GM23338 (cell line): ENCODE results near the gene TLX3. TPM values are rescaled to one million over a fixed set of nuclear protein-coding genes. Genes with fewer than 3 reads are reported as not detected.

Experiments
- ATAC-seq: fragments of 200-7000 bp; cut with Tn5 transposase; 3 replicates; pipeline ENCODE4 v1.9.1; 2020
- DNase-seq: peaks from one replicate; pipeline ENCODE4 v3.0.0-alpha.2; 2015; ENCODE audit warnings: low spot score
- H2AFZ ChIP-seq: fragments of 200-600 bp; sonication (generic); 2 replicates; pipeline ENCODE4 v1.8.0; 2016; ENCODE audit warnings: antibody characterized with exemption, mild to moderate bottlenecking, moderate library complexity
- H3F3A ChIP-seq: fragments of 200-600 bp; sonication (generic); replicated peaks from 2 replicates; pipeline ENCODE4 v1.8.0; 2017; ENCODE audit warnings: antibody characterized with exemption, mixed run types, low read depth
- H3K27ac ChIP-seq: fragments of 200-600 bp; sonication (generic); 2 replicates; pipeline ENCODE4 v1.6.1; 2016; ENCODE audit warnings: low read depth
- H3K27me3 ChIP-seq: fragments of 200-600 bp; sonication (generic); 2 replicates; pipeline ENCODE4 v1.8.0; 2016; ENCODE audit warnings: mild to moderate bottlenecking, mixed run types, moderate library complexity; ENCODE audit not compliant: insufficient read depth
- H3K36me3 ChIP-seq: fragments of 200-600 bp; sonication (generic); 2 replicates; pipeline ENCODE4 v1.8.0; 2016; ENCODE audit warnings: mild to moderate bottlenecking; ENCODE audit not compliant: insufficient read depth
- H3K4me1 ChIP-seq: fragments of 200-600 bp; sonication (generic); 2 replicates; pipeline ENCODE4 v1.8.0; 2016; ENCODE audit warnings: mild to moderate bottlenecking, moderate library complexity; ENCODE audit not compliant: insufficient read depth
- H3K4me2 ChIP-seq: fragments of 200-600 bp; sonication (generic); 2 replicates; pipeline ENCODE4 v1.7.1; 2017; ENCODE audit warnings: mixed run types
- H3K4me3 ChIP-seq: fragments of 200-600 bp; sonication (generic); 2 replicates; pipeline ENCODE4 v1.6.1; 2016; ENCODE audit warnings: mixed run types
- H3K79me2 ChIP-seq: fragments of 200-600 bp; sonication (generic); replicated peaks from 2 replicates; pipeline ENCODE4 v1.8.0; 2017; ENCODE audit warnings: mild to moderate bottlenecking; ENCODE audit not compliant: insufficient read depth
- H3K9me2 ChIP-seq: fragments of 200-600 bp; sonication (generic); 2 replicates; pipeline ENCODE4 v1.8.0; 2017; ENCODE audit not compliant: insufficient read depth
- H4K20me1 ChIP-seq: fragments of 200-600 bp; sonication (generic); replicated peaks from 2 replicates; pipeline ENCODE4 v1.8.0; 2017; ENCODE audit warnings: mild to moderate bottlenecking; ENCODE audit not compliant: insufficient read depth
- H3K27ac Mint-ChIP-seq: 2 replicates; pipeline ENCODE4 v1.8.0; 2020; ENCODE audit warnings: inconsistent platforms, mild to moderate bottlenecking, moderate library complexity, mixed read lengths
- H3K27me3 Mint-ChIP-seq: 3 replicates; pipeline ENCODE4 v1.8.0; 2022; ENCODE audit warnings: low read depth, mild to moderate bottlenecking, moderate library complexity, mixed read lengths, inconsistent platforms; ENCODE audit not compliant: insufficient read depth, poor library complexity
- H3K36me3 Mint-ChIP-seq: 3 replicates; pipeline ENCODE4 v1.8.0; 2021; ENCODE audit warnings: low read depth, mild to moderate bottlenecking, inconsistent platforms, moderate library complexity, mixed read lengths
- H3K4me1 Mint-ChIP-seq: 3 replicates; pipeline ENCODE4 v1.8.0; 2020; ENCODE audit warnings: mild to moderate bottlenecking, inconsistent platforms, mixed read lengths
- H3K4me3 Mint-ChIP-seq: 3 replicates; pipeline ENCODE4 v1.8.0; 2021; ENCODE audit warnings: moderate library complexity, mild to moderate bottlenecking, inconsistent platforms, mixed read lengths
- H3K9me3 Mint-ChIP-seq: 3 replicates; pipeline ENCODE4 v1.8.0; 2020; ENCODE audit warnings: moderate library complexity, mild to moderate bottlenecking, inconsistent platforms, mixed read lengths
- CREB1 ChIP-seq: fragments of 250-450 bp; sonication (Bioruptor Pico); IDR thresholded peaks from 2 replicates; pipeline ENCODE4 v1.5.0; 2020; ENCODE audit warnings: low read depth, mild to moderate bottlenecking, moderate library complexity
- EZH2 ChIP-seq: fragments of 200-600 bp; sonication (generic); IDR thresholded peaks from one replicate; pipeline ENCODE4 v1.8.0; 2017; ENCODE audit warnings: antibody characterized with exemption, mild to moderate bottlenecking, low read depth; ENCODE audit not compliant: unreplicated experiment
- EZH2phosphoT487 ChIP-seq: fragments of 200-600 bp; sonication (generic); IDR thresholded peaks from one replicate; pipeline ENCODE4 v1.8.1; 2018; ENCODE audit warnings: antibody characterized with exemption; ENCODE audit not compliant: unreplicated experiment
- JUNB ChIP-seq: IDR thresholded peaks from one replicate; pipeline ENCODE4 v1.6.1; 2016; ENCODE audit warnings: antibody characterized with exemption; ENCODE audit not compliant: unreplicated experiment
- NANOG ChIP-seq: IDR thresholded peaks from 2 replicates; pipeline ENCODE4 v1.6.1; 2016; ENCODE audit warnings: antibody characterized with exemption, borderline replicate concordance
- POLR2AphosphoS5 ChIP-seq: IDR thresholded peaks from 2 replicates; pipeline ENCODE4 v1.6.1; 2016; ENCODE audit warnings: antibody characterized with exemption, low read depth
- STAT1 ChIP-seq: IDR thresholded peaks from one replicate; pipeline ENCODE4 v1.6.1; 2016; ENCODE audit warnings: antibody characterized with exemption; ENCODE audit not compliant: unreplicated experiment
- ZNF114 ChIP-seq: fragments of 250-450 bp; sonication (Bioruptor Pico); IDR thresholded peaks from 2 replicates; pipeline ENCODE4 v1.5.0; 2020; ENCODE audit warnings: mild to moderate bottlenecking, moderate library complexity
- ZNF331 ChIP-seq: fragments of 250-450 bp; sonication (Bioruptor Pico); IDR thresholded peaks from 2 replicates; pipeline ENCODE4 v1.5.0; 2020; ENCODE audit warnings: low read depth, mild to moderate bottlenecking, moderate library complexity
- polyA plus RNA-seq: library from polyadenylated mRNA; unstranded; fragments of >200 nt; fragmentation: Nextera tagmentation; extraction: Ambion mirVana; gene quantifications from 2 replicates; pipeline ENCODE4 v1.2.1, GENCODE V29; 2016
- total RNA-seq: library from RNA; depleted of rRNA; stranded (reverse); fragments of >200 nt; shearing (Covaris generic); gene quantifications from 2 replicates; pipeline ENCODE4 v1.2.3, GENCODE V29; 2014
- TF ChIP-seq, protein P1 (sequence below): IDR thresholded peaks from 2 replicates; pipeline ENCODE4 v1.6.1; 2016; ENCODE audit warnings: antibody characterized with exemption
- TF ChIP-seq, protein P2 (sequence below): IDR thresholded peaks from one replicate; pipeline ENCODE4 v1.6.1; 2018; ENCODE audit warnings: antibody characterized with exemption; ENCODE audit not compliant: unreplicated experiment
- TF ChIP-seq, protein P3 (sequence below), 2 experiments: fragments of 200-600 bp in 1 of 2; sonication (generic) in 1 of 2; conservative IDR thresholded peaks; 2 replicates each; pipeline versions ENCODE4 v1.5.1 to v1.6.1; 2016 to 2017; ENCODE audit warnings: antibody characterized with exemption in 2 of 2, low read depth in 2 of 2, mild to moderate bottlenecking in 2 of 2, moderate library complexity in 1 of 2
- TF ChIP-seq, protein P4 (sequence below): fragments of 250-450 bp; sonication (Bioruptor Pico); IDR thresholded peaks from 2 replicates; pipeline ENCODE4 v1.5.0; 2020; ENCODE audit warnings: mild to moderate bottlenecking, moderate library complexity

TLX3 gene
- total and polyA plus RNA-seq, 2 experiments from 2014 or later: 0.83 TPM; not detected in 1

DNA sequence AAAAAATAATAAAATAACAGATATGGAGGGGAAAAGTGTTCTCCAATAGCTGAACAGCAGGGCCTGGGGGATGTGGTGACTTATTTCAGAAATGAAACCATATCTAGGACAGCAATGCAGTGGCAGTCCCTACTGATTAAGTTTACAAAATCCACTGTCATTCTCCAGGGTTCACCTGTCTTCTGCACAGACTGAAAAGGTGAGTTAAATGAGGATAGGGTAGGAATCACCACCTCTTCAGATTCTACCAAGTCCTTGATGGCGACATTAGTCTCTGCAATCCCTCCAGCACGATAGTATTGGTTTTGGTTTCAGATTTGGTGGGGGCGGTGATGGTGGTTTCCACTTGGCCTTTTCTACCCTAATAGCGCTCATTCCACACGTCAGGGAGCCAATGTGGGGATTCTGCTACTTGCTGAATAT, 46.3 kb downstream of the TLX3 start:
- Histone ChIP-seq H3K4me3 (no peak overlapping the region), H3F3A (no peaks in the 10 kb centered on the region), H3K27me3 (no peaks in the 10 kb centered on the region), H4K20me1 (no peaks in the 10 kb centered on the region), H3K27ac (no peak overlapping the region), H3K4me2 (no peak overlapping the region), H3K36me3 (no peaks in the 10 kb centered on the region), H2AFZ (no peak overlapping the region), H3K9me2 (peaks cover 6% of the 10 kb centered on the region; the same call in 1 of the 2 replicates), H3K79me2 (no peaks in the 10 kb centered on the region), H3K4me1 (no peaks in the 10 kb centered on the region)
- no peak for DNase-seq
- no peaks in the 10 kb centered on the region for H3K9me3 Mint-ChIP-seq
- H3K27me3 Mint-ChIP-seq: peaks cover 1% of the 10 kb centered on the region
- ATAC-seq: no peak
- no peaks in the 10 kb centered on the region for H3K36me3 Mint-ChIP-seq
- no peak overlapping the region for H3K27ac Mint-ChIP-seq
- no peak overlapping the region for H3K4me3 Mint-ChIP-seq
- TF ChIP-seq, protein P1, sequence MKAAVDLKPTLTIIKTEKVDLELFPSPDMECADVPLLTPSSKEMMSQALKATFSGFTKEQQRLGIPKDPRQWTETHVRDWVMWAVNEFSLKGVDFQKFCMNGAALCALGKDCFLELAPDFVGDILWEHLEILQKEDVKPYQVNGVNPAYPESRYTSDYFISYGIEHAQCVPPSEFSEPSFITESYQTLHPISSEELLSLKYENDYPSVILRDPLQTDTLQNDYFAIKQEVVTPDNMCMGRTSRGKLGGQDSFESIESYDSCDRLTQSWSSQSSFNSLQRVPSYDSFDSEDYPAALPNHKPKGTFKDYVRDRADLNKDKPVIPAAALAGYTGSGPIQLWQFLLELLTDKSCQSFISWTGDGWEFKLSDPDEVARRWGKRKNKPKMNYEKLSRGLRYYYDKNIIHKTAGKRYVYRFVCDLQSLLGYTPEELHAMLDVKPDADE: no peak
- TF ChIP-seq EZH2 (no peak), POLR2AphosphoS5 (no peak), ZNF114 (no peak), JUNB (no peak), STAT1 (no peak), ZNF331 (CRISPR knock-in tag) (no peak), EZH2phosphoT487 (no peak), CREB1 (CRISPR knock-in tag) (no peak), NANOG (no peak)
- TF ChIP-seq, protein P2, sequence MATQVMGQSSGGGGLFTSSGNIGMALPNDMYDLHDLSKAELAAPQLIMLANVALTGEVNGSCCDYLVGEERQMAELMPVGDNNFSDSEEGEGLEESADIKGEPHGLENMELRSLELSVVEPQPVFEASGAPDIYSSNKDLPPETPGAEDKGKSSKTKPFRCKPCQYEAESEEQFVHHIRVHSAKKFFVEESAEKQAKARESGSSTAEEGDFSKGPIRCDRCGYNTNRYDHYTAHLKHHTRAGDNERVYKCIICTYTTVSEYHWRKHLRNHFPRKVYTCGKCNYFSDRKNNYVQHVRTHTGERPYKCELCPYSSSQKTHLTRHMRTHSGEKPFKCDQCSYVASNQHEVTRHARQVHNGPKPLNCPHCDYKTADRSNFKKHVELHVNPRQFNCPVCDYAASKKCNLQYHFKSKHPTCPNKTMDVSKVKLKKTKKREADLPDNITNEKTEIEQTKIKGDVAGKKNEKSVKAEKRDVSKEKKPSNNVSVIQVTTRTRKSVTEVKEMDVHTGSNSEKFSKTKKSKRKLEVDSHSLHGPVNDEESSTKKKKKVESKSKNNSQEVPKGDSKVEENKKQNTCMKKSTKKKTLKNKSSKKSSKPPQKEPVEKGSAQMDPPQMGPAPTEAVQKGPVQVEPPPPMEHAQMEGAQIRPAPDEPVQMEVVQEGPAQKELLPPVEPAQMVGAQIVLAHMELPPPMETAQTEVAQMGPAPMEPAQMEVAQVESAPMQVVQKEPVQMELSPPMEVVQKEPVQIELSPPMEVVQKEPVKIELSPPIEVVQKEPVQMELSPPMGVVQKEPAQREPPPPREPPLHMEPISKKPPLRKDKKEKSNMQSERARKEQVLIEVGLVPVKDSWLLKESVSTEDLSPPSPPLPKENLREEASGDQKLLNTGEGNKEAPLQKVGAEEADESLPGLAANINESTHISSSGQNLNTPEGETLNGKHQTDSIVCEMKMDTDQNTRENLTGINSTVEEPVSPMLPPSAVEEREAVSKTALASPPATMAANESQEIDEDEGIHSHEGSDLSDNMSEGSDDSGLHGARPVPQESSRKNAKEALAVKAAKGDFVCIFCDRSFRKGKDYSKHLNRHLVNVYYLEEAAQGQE: no peak
- TF ChIP-seq, protein P3, sequence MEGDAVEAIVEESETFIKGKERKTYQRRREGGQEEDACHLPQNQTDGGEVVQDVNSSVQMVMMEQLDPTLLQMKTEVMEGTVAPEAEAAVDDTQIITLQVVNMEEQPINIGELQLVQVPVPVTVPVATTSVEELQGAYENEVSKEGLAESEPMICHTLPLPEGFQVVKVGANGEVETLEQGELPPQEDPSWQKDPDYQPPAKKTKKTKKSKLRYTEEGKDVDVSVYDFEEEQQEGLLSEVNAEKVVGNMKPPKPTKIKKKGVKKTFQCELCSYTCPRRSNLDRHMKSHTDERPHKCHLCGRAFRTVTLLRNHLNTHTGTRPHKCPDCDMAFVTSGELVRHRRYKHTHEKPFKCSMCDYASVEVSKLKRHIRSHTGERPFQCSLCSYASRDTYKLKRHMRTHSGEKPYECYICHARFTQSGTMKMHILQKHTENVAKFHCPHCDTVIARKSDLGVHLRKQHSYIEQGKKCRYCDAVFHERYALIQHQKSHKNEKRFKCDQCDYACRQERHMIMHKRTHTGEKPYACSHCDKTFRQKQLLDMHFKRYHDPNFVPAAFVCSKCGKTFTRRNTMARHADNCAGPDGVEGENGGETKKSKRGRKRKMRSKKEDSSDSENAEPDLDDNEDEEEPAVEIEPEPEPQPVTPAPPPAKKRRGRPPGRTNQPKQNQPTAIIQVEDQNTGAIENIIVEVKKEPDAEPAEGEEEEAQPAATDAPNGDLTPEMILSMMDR (conservative IDR thresholded peaks at IDR 0.05; ENCODE audit: low read depth in 2 of 2): no peak
- TF ChIP-seq, protein P4, sequence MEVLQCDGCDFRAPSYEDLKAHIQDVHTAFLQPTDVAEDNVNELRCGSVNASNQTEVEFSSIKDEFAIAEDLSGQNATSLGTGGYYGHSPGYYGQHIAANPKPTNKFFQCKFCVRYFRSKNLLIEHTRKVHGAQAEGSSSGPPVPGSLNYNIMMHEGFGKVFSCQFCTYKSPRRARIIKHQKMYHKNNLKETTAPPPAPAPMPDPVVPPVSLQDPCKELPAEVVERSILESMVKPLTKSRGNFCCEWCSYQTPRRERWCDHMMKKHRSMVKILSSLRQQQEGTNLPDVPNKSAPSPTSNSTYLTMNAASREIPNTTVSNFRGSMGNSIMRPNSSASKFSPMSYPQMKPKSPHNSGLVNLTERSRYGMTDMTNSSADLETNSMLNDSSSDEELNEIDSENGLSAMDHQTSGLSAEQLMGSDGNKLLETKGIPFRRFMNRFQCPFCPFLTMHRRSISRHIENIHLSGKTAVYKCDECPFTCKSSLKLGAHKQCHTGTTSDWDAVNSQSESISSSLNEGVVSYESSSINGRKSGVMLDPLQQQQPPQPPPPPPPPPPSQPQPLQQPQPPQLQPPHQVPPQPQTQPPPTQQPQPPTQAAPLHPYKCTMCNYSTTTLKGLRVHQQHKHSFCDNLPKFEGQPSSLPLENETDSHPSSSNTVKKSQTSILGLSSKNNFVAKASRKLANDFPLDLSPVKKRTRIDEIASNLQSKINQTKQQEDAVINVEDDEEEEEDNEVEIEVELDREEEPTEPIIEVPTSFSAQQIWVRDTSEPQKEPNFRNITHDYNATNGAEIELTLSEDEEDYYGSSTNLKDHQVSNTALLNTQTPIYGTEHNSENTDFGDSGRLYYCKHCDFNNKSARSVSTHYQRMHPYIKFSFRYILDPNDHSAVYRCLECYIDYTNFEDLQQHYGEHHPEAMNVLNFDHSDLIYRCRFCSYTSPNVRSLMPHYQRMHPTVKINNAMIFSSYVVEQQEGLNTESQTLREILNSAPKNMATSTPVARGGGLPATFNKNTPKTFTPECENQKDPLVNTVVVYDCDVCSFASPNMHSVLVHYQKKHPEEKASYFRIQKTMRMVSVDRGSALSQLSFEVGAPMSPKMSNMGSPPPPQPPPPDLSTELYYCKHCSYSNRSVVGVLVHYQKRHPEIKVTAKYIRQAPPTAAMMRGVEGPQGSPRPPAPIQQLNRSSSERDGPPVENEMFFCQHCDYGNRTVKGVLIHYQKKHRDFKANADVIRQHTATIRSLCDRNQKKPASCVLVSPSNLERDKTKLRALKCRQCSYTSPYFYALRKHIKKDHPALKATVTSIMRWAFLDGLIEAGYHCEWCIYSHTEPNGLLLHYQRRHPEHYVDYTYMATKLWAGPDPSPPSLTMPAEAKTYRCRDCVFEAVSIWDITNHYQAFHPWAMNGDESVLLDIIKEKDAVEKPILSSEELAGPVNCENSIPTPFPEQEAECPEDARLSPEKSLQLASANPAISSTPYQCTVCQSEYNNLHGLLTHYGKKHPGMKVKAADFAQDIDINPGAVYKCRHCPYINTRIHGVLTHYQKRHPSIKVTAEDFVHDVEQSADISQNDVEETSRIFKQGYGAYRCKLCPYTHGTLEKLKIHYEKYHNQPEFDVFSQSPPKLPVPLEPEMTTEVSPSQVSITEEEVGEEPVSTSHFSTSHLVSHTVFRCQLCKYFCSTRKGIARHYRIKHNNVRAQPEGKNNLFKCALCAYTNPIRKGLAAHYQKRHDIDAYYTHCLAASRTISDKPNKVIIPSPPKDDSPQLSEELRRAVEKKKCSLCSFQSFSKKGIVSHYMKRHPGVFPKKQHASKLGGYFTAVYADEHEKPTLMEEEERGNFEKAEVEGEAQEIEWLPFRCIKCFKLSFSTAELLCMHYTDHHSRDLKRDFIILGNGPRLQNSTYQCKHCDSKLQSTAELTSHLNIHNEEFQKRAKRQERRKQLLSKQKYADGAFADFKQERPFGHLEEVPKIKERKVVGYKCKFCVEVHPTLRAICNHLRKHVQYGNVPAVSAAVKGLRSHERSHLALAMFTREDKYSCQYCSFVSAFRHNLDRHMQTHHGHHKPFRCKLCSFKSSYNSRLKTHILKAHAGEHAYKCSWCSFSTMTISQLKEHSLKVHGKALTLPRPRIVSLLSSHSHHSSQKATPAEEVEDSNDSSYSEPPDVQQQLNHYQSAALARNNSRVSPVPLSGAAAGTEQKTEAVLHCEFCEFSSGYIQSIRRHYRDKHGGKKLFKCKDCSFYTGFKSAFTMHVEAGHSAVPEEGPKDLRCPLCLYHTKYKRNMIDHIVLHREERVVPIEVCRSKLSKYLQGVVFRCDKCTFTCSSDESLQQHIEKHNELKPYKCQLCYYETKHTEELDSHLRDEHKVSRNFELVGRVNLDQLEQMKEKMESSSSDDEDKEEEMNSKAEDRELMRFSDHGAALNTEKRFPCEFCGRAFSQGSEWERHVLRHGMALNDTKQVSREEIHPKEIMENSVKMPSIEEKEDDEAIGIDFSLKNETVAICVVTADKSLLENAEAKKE (CRISPR knock-in tag): no peak
- no peaks in the 10 kb centered on the region for H3K4me1 Mint-ChIP-seq
